Activated naive CD8-positive, alpha-beta T cell treated with anti-CD3 and anti-CD28 coated beads, Interleukin-2, amount 50 U/mL, for 24 hours (primary cell): ENCODE measurements around the gene AGRN.
A peak's percentile ranks its signal among the peaks of the same experiment; 100 is the strongest.
"Not testable (repeated sequence)": the region's sequence is repeated elsewhere in the genome, so short reads cannot be mapped to it uniquely, and the experiment has no call there.

Source experiments
- ATAC-seq: fragments of 150-1000 bp; cut with Tn5 transposase; one replicate; pipeline ENCODE4 v1.10.0; 2021
- DNase-seq: peaks from one replicate; pipeline ENCODE4 v3.0.0; 2021
- H3K27ac Mint-ChIP-seq: one replicate; pipeline ENCODE4 v1.8.0; 2021; ENCODE audit warnings: mild to moderate bottlenecking, mixed read lengths
- H3K27me3 Mint-ChIP-seq: one replicate; pipeline ENCODE4 v1.8.0; 2021; ENCODE audit warnings: mixed read lengths
- H3K36me3 Mint-ChIP-seq: one replicate; pipeline ENCODE4 v1.8.0; 2021; ENCODE audit warnings: low read depth, mixed read lengths
- H3K4me1 Mint-ChIP-seq: one replicate; pipeline ENCODE4 v1.8.0; 2021; ENCODE audit warnings: mixed read lengths
- H3K4me3 Mint-ChIP-seq: one replicate; pipeline ENCODE4 v1.8.0; 2021; ENCODE audit warnings: mild to moderate bottlenecking, moderate library complexity, mixed read lengths
- H3K9me3 Mint-ChIP-seq: one replicate; pipeline ENCODE4 v1.8.0; 2021; ENCODE audit warnings: mixed read lengths

Gene AGRN

GRCh38 chr1:1004420-1004779 lies 15.5 kb upstream of the AGRN start:
- DNase-seq (no peak), ATAC-seq (no peak)
- no peaks in the 10 kb centered on the region for H3K36me3 Mint-ChIP-seq
- H3K9me3 Mint-ChIP-seq = no peaks in the 10 kb centered on the region
- H3K4me1 Mint-ChIP-seq = peaks cover 19% of the 10 kb centered on the region
- H3K4me3 Mint-ChIP-seq = no peak overlapping the region
- H3K27me3 Mint-ChIP-seq = peaks cover 52% of the 10 kb centered on the region
- no peak overlapping the region for H3K27ac Mint-ChIP-seq

- Mint-ChIP-seq H3K9me3 (no peaks in the 10 kb centered on the region), H3K27me3 (peaks cover 50% of the 10 kb centered on the region), H3K4me3 (no peak overlapping the region), H3K27ac (no peak overlapping the region), H3K36me3 (no peaks in the 10 kb centered on the region), H3K4me1 (peaks cover 19% of the 10 kb centered on the region)
- ATAC-seq (peak; percentile 8), DNase-seq (no peak)
These were observed 14.9 kb upstream of the AGRN start for GRCh38 chr1:1004780-1005697.

DNA sequence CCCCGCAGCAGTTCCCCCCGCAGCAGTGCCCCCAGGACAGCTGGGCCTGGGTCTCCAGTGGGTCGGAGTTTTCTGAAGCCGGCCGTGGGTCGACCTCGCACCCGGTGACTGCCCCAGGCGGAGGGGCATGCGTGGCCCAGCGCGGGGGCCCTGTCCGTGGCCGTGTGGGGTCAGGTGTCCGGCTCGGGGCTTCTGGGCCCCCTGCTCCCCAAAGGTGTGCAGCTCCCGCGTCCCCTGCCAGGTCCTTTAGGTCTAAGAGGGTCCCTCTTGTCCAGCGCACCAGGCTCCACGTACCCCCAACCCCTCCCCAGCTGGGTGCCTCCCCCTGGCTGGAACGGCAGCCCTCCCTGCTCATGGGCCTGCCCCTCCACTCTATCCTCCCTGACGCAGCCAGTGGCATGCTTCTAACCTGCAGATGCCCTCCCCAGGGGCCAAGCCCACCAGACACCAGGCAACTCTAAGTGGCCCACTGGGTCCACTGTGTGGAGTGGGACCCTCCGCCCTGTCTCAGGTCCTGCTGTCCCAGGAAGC lies 14.1 kb upstream of the AGRN start:
- Mint-ChIP-seq H3K27me3 (peaks cover 47% of the 10 kb centered on the region), H3K36me3 (no peaks in the 10 kb centered on the region), H3K27ac (no peak overlapping the region), H3K4me1 (peaks cover 17% of the 10 kb centered on the region), H3K4me3 (no peak overlapping the region), H3K9me3 (no peaks in the 10 kb centered on the region)
- ATAC-seq (no peak), DNase-seq (no peak)

DNA sequence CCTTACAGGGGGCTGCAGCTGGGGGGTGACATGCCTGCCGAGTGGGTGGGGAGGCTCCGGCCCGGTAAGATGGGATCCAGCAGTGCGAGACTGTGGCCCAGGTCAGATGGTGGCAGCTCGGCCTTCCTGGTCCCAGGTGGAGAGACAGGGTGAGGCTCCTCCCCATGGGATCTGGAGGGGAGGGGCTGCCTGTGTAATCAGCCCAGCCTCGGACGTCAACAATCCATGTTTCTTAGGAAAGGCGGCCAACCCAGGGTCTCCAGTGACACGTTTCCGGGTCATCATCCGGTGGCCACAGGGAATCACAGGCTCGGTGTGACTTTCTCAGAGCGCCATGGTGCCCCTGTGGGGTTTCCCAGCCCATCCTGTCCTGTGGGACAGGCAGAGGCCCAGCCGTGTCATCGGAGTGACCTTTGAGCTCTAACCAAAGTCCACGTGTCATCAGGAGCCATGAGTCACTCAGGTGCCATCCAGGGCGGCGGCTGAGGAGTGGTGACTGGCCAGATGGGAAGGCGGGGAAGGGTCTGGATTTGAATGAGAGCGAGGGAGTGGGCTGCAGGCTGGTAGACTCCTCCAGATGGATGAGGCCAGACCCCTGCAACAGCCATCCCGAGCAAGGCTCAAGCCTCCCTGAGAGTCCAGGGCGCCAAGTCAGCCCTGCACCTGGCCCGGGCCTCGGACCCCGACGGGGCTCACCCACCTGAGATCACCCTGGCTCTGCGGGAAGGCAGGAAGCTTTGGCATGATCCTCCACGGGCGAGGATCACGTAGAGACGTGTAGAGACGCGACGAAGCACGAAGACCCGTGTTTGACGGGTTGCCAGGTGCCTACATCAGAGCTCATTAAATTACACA lies 13.4 kb upstream of the AGRN start:
- no peaks in the 10 kb centered on the region for H3K36me3 Mint-ChIP-seq
- peaks cover 47% of the 10 kb centered on the region for H3K27me3 Mint-ChIP-seq
- ATAC-seq (peak; percentile 12), DNase-seq (no peak)
- H3K27ac Mint-ChIP-seq = no peak overlapping the region
- H3K4me1 Mint-ChIP-seq = peaks cover 17% of the 10 kb centered on the region
- H3K9me3 Mint-ChIP-seq = no peaks in the 10 kb centered on the region
- H3K4me3 Mint-ChIP-seq = no peak overlapping the region

DNA sequence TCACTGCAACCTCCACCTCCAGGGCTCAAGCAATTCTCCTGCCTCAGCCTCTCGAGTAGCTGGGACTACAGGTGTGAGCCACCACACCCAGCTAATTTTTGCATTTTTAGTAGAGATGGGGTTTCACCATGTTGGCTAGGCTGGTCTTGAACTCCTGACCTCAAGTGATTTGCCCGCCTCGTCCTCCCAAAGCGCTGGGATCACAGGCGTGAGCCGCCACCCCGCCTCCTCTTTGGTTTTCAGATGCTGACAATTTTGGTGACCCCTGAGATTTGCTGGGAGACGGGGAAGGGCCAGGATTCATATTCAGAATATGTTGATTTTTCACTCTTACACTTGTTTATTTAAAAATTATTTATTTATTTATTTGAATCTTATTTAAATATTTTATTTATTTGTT lies 9.8 kb upstream of the AGRN start:
- not testable (repeated sequence) for H3K27ac Mint-ChIP-seq, H3K9me3 Mint-ChIP-seq, H3K4me3 Mint-ChIP-seq, DNase-seq, H3K36me3 Mint-ChIP-seq, ATAC-seq
- Mint-ChIP-seq H3K27me3 (peaks cover 21% of the 10 kb centered on the region), H3K4me1 (peaks cover 40% of the 10 kb centered on the region)

- Mint-ChIP-seq H3K36me3 (no peaks in the 10 kb centered on the region), H3K27ac (no peak overlapping the region)
- DNase-seq = no peak
These were observed 8.4 kb upstream of the AGRN start for GRCh38 chr1:1011396-1011949.

DNA sequence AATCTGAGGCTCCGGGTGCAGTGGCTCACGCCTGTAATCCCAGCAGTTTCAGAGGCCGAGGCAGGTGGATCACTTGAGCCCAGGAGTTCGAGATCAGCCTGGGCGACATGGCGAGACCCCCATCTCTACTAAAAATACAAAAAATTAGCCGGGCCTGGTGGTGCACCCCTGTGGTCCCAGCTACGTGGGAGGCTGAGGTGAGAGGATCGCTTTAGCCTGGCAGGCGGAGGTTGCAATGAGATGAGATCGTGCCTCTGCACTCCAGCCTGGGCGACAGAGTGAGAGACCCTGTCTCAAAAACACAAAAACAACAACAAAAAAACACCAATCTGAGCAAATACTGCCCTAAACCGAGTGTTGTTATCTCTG lies 7.2 kb upstream of the AGRN start:
- not testable (repeated sequence) for H3K9me3 Mint-ChIP-seq, DNase-seq, ATAC-seq, H3K36me3 Mint-ChIP-seq
- peak overlapping the region; percentile 87 for H3K4me3 Mint-ChIP-seq
- H3K27me3 Mint-ChIP-seq = peaks cover 10% of the 10 kb centered on the region
- H3K27ac Mint-ChIP-seq = peak overlapping the region; percentile 96
- H3K4me1 Mint-ChIP-seq = peaks cover 44% of the 10 kb centered on the region

More at GRCh38 chr1:1011396-1011949, 8.4 kb upstream of the AGRN start:
- Mint-ChIP-seq H3K9me3 (no peaks in the 10 kb centered on the region), H3K4me1 (peaks cover 39% of the 10 kb centered on the region), H3K4me3 (no peak overlapping the region), H3K27me3 (peaks cover 14% of the 10 kb centered on the region)
- no peak for ATAC-seq

- H3K4me3 Mint-ChIP-seq = peak within 1 kb of the TSS; percentile 87
These were observed 6.6 kb upstream of the AGRN start, which contains the start of gene ISG15 for GRCh38 chr1:1013105-1013921. ISG15 (plus strand) TSS chr1:1013497; CDS start chr1:1013574, 77 bp downstream.

GRCh38 chr1:1013922-1014648 lies 5.8 kb upstream of the AGRN start:
- ATAC-seq (peak; percentile 27), DNase-seq (no peak)
- H3K36me3 Mint-ChIP-seq = peaks cover 2% of the 10 kb centered on the region
- peak overlapping the region; percentile 87 for H3K4me3 Mint-ChIP-seq
- peaks cover 2% of the 10 kb centered on the region for H3K27me3 Mint-ChIP-seq
- H3K4me1 Mint-ChIP-seq = peaks cover 43% of the 10 kb centered on the region
- H3K9me3 Mint-ChIP-seq = no peaks in the 10 kb centered on the region
- H3K27ac Mint-ChIP-seq = peak overlapping the region; percentile 96

More at GRCh38 chr1:1013105-1013921, 6.6 kb upstream of the AGRN start, which contains the start of gene ISG15:
- Mint-ChIP-seq H3K4me1 (peaks cover 44% of the 10 kb centered on the region), H3K9me3 (no peaks in the 10 kb centered on the region), H3K27me3 (peaks cover 6% of the 10 kb centered on the region), H3K27ac (peak within 1 kb of the TSS; percentile 96), H3K36me3 (peaks cover 2% of the 10 kb centered on the region)
- ATAC-seq (peak; percentile 94), DNase-seq (peak; percentile 89)

DNA sequence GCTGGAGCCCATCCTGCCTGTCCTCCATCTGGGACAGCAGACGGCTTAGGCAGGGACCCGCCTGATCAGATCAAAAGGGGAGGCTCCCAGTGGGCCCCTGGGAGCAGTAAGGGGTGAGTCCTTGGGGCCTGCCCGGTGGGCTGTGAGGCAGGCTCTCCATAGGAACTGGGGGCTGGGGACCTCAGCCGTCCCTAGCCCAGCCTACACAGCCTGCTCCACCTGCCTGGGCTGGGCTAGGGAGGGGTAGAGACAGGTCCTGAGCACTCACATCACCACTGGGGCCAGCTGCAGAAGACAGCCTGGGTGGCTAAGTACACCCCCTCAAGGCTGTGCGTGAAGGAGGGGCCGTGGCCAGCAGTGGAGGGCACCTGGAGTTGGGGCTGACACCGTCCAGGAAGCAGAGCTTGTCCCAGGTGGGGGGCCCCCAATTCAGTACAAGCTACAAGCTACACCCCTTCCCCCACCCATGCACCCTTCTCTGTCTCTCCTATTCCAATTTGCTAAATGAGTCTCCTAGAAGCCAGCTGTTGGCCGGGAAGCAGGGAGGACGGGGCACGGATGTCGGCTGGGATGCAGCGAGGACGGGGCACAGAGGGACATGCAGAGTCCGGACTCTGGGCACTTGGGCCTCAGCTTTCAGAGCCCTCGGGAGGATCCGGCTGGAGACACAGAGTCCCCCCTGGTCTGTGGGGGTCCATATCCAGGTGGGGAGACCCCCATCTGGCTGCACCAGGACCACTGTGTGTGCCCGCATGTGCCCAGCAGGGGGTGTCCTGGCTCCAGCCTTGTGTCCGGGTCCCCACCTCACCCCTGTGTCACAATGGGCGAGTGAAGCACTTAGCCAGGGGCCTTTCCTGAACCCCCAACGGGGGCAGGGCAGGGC lies 4.9 kb upstream of the AGRN start:
- peaks cover 42% of the 10 kb centered on the region for H3K4me1 Mint-ChIP-seq
- H3K9me3 Mint-ChIP-seq = no peaks in the 10 kb centered on the region
- DNase-seq (peak; percentile 58), ATAC-seq (no peak)
- H3K27me3 Mint-ChIP-seq = no peaks in the 10 kb centered on the region
- H3K4me3 Mint-ChIP-seq = peak overlapping the region; percentile 87
- peaks cover 2% of the 10 kb centered on the region for H3K36me3 Mint-ChIP-seq
- peak overlapping the region; percentile 96 for H3K27ac Mint-ChIP-seq

DNA sequence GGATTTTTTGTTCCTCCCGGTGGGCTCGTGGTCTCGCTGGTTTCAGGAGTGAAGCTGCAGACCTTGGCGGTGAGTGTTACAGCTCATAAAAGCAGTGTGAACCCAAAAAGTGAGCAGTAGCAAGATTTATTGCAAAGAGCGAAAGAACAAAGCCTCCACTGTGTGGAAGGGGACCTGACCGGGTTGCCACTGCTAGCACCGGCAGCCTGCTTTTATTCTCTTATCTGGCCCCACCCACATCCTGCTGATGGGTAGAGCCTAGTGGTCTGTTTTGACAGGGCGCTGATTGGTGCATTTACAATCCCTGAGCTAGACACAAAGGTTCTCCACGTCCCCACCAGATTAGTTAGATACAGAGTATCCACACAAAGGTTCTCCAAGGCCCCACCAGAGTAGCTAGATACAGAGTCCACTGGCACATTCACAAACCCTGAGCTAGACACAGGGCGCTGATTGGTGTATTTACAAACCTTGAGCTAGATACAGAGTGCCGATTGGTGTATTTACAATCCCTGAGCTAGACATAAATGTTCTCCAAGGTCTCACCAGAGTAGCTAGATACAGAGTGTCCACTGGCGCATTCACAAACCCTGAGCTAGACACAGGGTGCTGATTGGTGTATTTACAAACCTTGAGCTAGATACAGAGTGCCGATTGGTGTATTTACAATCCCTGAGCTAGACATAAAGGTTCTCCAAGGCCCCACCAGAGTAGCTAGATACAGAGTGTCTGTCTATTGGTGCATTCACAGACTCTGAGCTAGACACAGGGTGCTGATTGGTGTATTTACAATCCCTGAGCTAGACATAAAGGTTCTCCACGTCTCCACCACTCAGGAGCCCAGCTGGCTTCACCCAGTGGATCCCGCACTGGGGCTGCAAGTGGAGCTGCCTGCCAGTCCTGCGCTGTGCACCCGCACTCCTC lies 2.3 kb upstream of the AGRN start:
- not testable (repeated sequence) for H3K27ac Mint-ChIP-seq, DNase-seq, H3K4me3 Mint-ChIP-seq, H3K27me3 Mint-ChIP-seq, H3K9me3 Mint-ChIP-seq, H3K36me3 Mint-ChIP-seq, ATAC-seq
- H3K4me1 Mint-ChIP-seq = peaks cover 37% of the 10 kb centered on the region

- ATAC-seq, H3K4me3 Mint-ChIP-seq, H3K9me3 Mint-ChIP-seq, H3K36me3 Mint-ChIP-seq, DNase-seq, H3K27ac Mint-ChIP-seq, H3K27me3 Mint-ChIP-seq: not testable (repeated sequence)
- peaks cover 32% of the 10 kb centered on the region for H3K4me1 Mint-ChIP-seq
These were observed 1.6 kb upstream of the AGRN start for GRCh38 chr1:1018321-1018685.
